HepG2 (cell line): ENCODE data around the gene GCSAM.

Source experiments
- ATF7 ChIP-seq, 2 experiments: fragments of 450-650 bp in 1 of 2; sonication (generic) in 1 of 2; formaldehyde crosslinking in 1 of 2; IDR thresholded peaks; 2 replicates each; pipeline versions ENCODE4 v1.4.0 to v1.6.1; 2016 to 2020; ENCODE audit warnings: antibody characterized with exemption in 1 of 2, mild to moderate bottlenecking in 1 of 2, missing genetic modification reagents in 1 of 2
- CREB3 ChIP-seq: sonication (generic); formaldehyde crosslinking; IDR thresholded peaks from 2 replicates; pipeline ENCODE4 v1.5.0; 2020; ENCODE audit warnings: missing genetic modification reagents
- CTCF ChIP-seq: sonication (generic); formaldehyde crosslinking; IDR thresholded peaks from 2 replicates; pipeline ENCODE4 v1.5.0; 2020; ENCODE audit warnings: mild to moderate bottlenecking, missing genetic modification reagents, moderate library complexity
- DDIT3 ChIP-seq: sonication (generic); formaldehyde crosslinking; IDR thresholded peaks from 2 replicates; pipeline ENCODE4 v1.4.0; 2020; ENCODE audit warnings: mild to moderate bottlenecking, missing genetic modification reagents
- ZNF75D ChIP-seq: sonication (generic); formaldehyde crosslinking; IDR thresholded peaks from 2 replicates; pipeline ENCODE4 v1.8.1; 2023; ENCODE audit warnings: missing genetic modification reagents, mild to moderate bottlenecking, borderline replicate concordance

GRCh38 chr3:112092496-112093179, 40.4 kb downstream of the GCSAM start:
- TF ChIP-seq DDIT3 (CRISPR knock-in tag), result no peak
- TF ChIP-seq CTCF (CRISPR knock-in tag), result no peak
- no peak for TF ChIP-seq ZNF75D (CRISPR knock-in tag)
- TF ChIP-seq CREB3 (CRISPR knock-in tag), result no peak
- no peak for TF ChIP-seq ATF7 (IDR thresholded peaks at IDR 0.05)
- TF ChIP-seq ATF7 (CRISPR knock-in tag; IDR thresholded peaks at IDR 0.05), result no peak
